Peyer's patch (tissue), 4 donors: ENCODE data around the gene HSD17B8. TPM values are rescaled to one million over a fixed set of nuclear protein-coding genes. Genes with fewer than 3 reads are reported as not detected.

Source experiments
- DNase-seq, 3 donors: peaks; one replicate each; pipeline ENCODE4 v3.0.0-alpha.2; 2017 to 2019
- H3K27ac ChIP-seq, 4 donors: fragments of 200-600 bp; sonication (generic); one replicate each; pipeline ENCODE4 v1.5.1; 2016 to 2019
- H3K27me3 ChIP-seq, 2 donors: fragments of 200-600 bp; sonication (generic); one replicate each; pipeline ENCODE4 v1.5.1; 2019
- H3K36me3 ChIP-seq, 3 donors: fragments of 200-600 bp; sonication (generic); one replicate each; pipeline ENCODE4 v1.5.1; 2016 to 2019
- H3K4me1 ChIP-seq, 4 donors: fragments of 200-600 bp; sonication (generic); one replicate each; pipeline ENCODE4 v1.5.1; 2016 to 2019
- H3K4me3 ChIP-seq, 4 donors: fragments of 200-600 bp; sonication (generic); 1 replicate in 3 of 4; 2 replicates in 1 of 4; pipeline ENCODE4 v1.5.1; 2016 to 2019; ENCODE audit warnings: mild to moderate bottlenecking in 1 of 4
- H3K9me3 ChIP-seq, 4 donors: fragments of 200-600 bp; sonication (generic); one replicate each; pipeline ENCODE4 v1.5.1; 2016 to 2019; ENCODE audit warnings: mild to moderate bottlenecking in 1 of 4
- CTCF ChIP-seq, 6 experiments: fragments of 450-650 bp in 4 of 6; fragments of 200-600 bp in 2 of 6; sonication (generic) in 1 of 6; IDR thresholded peaks; one replicate each; pipeline ENCODE4 v1.5.1; 2017 to 2019; ENCODE audit warnings: antibody characterized with exemption in 6 of 6, mild to moderate bottlenecking in 3 of 6, moderate library complexity in 1 of 6
- POLR2A ChIP-seq, 2 donors: fragments of 450-650 bp; IDR thresholded peaks; one replicate each; pipeline ENCODE4 v1.5.1; 2017; ENCODE audit warnings: antibody characterized with exemption in 2 of 2, mild to moderate bottlenecking in 2 of 2, moderate library complexity in 2 of 2
- total RNA-seq, 4 donors: library from RNA; depleted of rRNA; stranded (reverse); fragments of >200 nt; gene quantifications; one replicate each; pipeline ENCODE4 v1.1.0, GENCODE V29; 2016

HSD17B8 gene
- total RNA-seq, 4 donors from 2014 or later: 26.4 to 58.0 (median 44.0) TPM

GRCh38 chr6:33200219-33201146 is 4.0 kb upstream of the HSD17B8 start, which contains the start of the genes RXRB and SLC39A7:
Gene RXRB, minus strand, starts transcription at chr6:33200665. Its CDS starts 189 bp downstream, at chr6:33200476.
Gene SLC39A7, plus strand, starts transcription at chr6:33200867. Its CDS starts 379 bp downstream, at chr6:33201246.
- no peaks in the 10 kb centered on the region for H3K27me3 ChIP-seq
- H3K27ac ChIP-seq: peak within 1 kb of the TSS; percentile 87 to 96 (median 94)
- DNase-seq: peak; percentile 97 to 100 (median 99)
- peaks cover 0 to 53% (median 26%) of the 10 kb centered on the region in 4 donors for H3K4me1 ChIP-seq
- TF ChIP-seq CTCF (IDR thresholded peaks at IDR 0.05) (no peak), POLR2A (IDR thresholded peaks at IDR 0.05) (peak; percentile 46 to 53)
- peak within 1 kb of the TSS; percentile 76 to 94 (median 91) for H3K4me3 ChIP-seq
- peaks cover 0 to 38% (median 3%) of the 10 kb centered on the region in 3 donors for H3K36me3 ChIP-seq
- H3K9me3 ChIP-seq: no peaks in the 10 kb centered on the region

GRCh38 chr6:33201147-33201545 is 3.3 kb upstream of the HSD17B8 start:
- Histone ChIP-seq H3K9me3 (no peaks in the 10 kb centered on the region), H3K36me3 (peaks cover 0 to 31% (median 0%) of the 10 kb centered on the region in 3 donors), H3K4me3 (peak overlapping the region; percentile 76 to 94 (median 91)), H3K27me3 (no peaks in the 10 kb centered on the region), H3K4me1 (peaks cover 0 to 53% (median 26%) of the 10 kb centered on the region in 4 donors), H3K27ac (peak overlapping the region; percentile 87 to 96 (median 94))
- TF ChIP-seq CTCF (IDR thresholded peaks at IDR 0.05) (peak in 1 of 6 experiments; percentile 10), POLR2A (IDR thresholded peaks at IDR 0.05) (no peak)
- no peak for DNase-seq

GRCh38 chr6:33201935-33202334 is 2.5 kb upstream of the HSD17B8 start:
- H3K9me3 ChIP-seq: no peaks in the 10 kb centered on the region
- H3K36me3 ChIP-seq: peaks cover 0 to 23% (median 0%) of the 10 kb centered on the region in 3 donors
- TF ChIP-seq CTCF (IDR thresholded peaks at IDR 0.05): no peak
- no peak for TF ChIP-seq POLR2A (IDR thresholded peaks at IDR 0.05)
- peak overlapping the region in 1 of 4 donors; percentile 87 for H3K27ac ChIP-seq
- peak overlapping the region in 3 of 4 donors; percentile 76 to 94 (median 91) for H3K4me3 ChIP-seq
- no peaks in the 10 kb centered on the region for H3K27me3 ChIP-seq
- peaks cover 0 to 56% (median 26%) of the 10 kb centered on the region in 4 donors for H3K4me1 ChIP-seq
- no peak for DNase-seq

GRCh38 chr6:33202799-33203198 is 1.7 kb upstream of the HSD17B8 start:
- no peak for DNase-seq
- H3K9me3 ChIP-seq: no peaks in the 10 kb centered on the region
- peaks cover 0 to 61% (median 29%) of the 10 kb centered on the region in 4 donors for H3K4me1 ChIP-seq
- no peak overlapping the region for H3K27ac ChIP-seq
- H3K36me3 ChIP-seq: peaks cover 0 to 19% (median 0%) of the 10 kb centered on the region in 3 donors
- TF ChIP-seq CTCF (IDR thresholded peaks at IDR 0.05) (no peak), POLR2A (IDR thresholded peaks at IDR 0.05) (no peak)
- no peak overlapping the region for H3K4me3 ChIP-seq
- no peaks in the 10 kb centered on the region for H3K27me3 ChIP-seq

- no peak for TF ChIP-seq CTCF (IDR thresholded peaks at IDR 0.05)
- no peak for TF ChIP-seq POLR2A (IDR thresholded peaks at IDR 0.05)
- Histone ChIP-seq H3K4me1 (peaks cover 0 to 52% (median 29%) of the 10 kb centered on the region in 4 donors), H3K27me3 (no peaks in the 10 kb centered on the region), H3K36me3 (peaks cover 0 to 19% (median 0%) of the 10 kb centered on the region in 3 donors), H3K9me3 (no peaks in the 10 kb centered on the region), H3K27ac (peak overlapping the region in 3 of 4 donors; percentile 77 to 84 (median 77)), H3K4me3 (no peak overlapping the region)
- no peak for DNase-seq
Measured at GRCh38 chr6:33203443-33204164, 851 bp upstream of the HSD17B8 start.
